ENCODE results near the gene LZTR1. TPM values are rescaled to one million over a fixed set of nuclear protein-coding genes. Genes with fewer than 3 reads are reported as not detected.

Gene LZTR1
- total and polyA plus RNA-seq, 4 donors: 7.9 to 32.5 (median 13.2) TPM

DNA sequence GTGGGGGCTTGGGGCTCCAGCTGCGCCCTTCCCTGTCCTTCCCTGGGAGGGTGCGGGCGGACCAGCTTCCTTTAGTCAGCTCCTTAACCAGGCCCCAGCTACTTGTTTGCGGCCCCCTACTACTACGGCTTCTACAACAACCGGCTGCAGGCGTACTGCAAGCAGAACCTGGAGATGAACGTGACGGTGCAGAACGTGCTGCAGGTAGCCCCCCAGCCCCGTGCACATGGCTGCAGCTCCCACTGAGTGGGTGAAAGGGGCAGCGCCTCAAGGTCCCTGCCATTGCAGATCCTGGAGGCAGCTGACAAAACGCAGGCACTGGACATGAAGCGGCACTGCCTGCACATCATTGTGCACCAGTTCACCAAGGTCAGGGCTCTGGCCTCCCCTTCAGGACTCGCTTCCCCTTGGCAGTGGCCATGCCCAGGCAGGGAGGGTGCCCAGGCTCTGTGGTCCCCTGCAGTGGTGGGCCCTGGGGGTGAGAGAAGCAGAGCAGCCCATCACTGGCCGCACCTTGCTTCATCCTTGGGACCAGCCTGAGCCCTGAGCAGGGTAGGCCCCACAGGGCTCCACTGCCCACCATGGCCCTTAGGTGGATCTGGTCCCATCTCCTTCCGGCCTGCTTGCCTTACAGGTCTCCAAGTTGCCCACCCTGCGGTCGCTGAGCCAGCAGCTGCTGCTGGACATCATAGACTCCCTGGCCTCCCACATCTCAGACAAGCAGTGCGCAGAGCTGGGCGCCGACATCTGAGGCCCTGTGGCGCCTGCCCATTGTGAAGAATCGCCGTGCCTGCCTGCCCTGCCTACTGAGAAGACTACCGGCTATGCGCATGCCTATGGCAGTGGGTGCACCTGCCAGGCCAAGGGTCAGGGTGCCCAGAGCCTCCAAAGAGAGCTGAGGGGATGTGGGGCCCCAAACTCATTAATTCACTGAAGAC, 14.8 kb downstream of the LZTR1 start:
- H3K4me3 ChIP-seq (ENCODE audit: low read depth in 1 of 3, low read length in 3 of 3): no peak overlapping the region
- H3K4me1 ChIP-seq (ENCODE audit: control insufficient read depth in 4 of 4, insufficient read depth in 4 of 4, low read length in 3 of 4): peaks cover 6 to 22% (median 15%) of the 10 kb centered on the region in 4 donors
- TF ChIP-seq, protein P1, sequence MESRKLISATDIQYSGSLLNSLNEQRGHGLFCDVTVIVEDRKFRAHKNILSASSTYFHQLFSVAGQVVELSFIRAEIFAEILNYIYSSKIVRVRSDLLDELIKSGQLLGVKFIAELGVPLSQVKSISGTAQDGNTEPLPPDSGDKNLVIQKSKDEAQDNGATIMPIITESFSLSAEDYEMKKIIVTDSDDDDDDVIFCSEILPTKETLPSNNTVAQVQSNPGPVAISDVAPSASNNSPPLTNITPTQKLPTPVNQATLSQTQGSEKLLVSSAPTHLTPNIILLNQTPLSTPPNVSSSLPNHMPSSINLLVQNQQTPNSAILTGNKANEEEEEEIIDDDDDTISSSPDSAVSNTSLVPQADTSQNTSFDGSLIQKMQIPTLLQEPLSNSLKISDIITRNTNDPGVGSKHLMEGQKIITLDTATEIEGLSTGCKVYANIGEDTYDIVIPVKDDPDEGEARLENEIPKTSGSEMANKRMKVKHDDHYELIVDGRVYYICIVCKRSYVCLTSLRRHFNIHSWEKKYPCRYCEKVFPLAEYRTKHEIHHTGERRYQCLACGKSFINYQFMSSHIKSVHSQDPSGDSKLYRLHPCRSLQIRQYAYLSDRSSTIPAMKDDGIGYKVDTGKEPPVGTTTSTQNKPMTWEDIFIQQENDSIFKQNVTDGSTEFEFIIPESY (IDR thresholded peaks at IDR 0.05): no peak
- TF ChIP-seq HNF4G (IDR thresholded peaks at IDR 0.05): no peak
- no peak for TF ChIP-seq RXRA (IDR thresholded peaks at IDR 0.05)
- no peak for TF ChIP-seq FOXA1 (IDR thresholded peaks at IDR 0.05)
- no peak for TF ChIP-seq JUND (IDR thresholded peaks at IDR 0.05)
- no peak for TF ChIP-seq YY1 (IDR thresholded peaks at IDR 0.05)
- no peak for TF ChIP-seq EGR1 (IDR thresholded peaks at IDR 0.05; ENCODE audit: low read depth in 2 of 2)
- no peak for TF ChIP-seq MAX (IDR thresholded peaks at IDR 0.05)
- TF ChIP-seq GABPA (IDR thresholded peaks at IDR 0.05 in 1 of 2, conservative IDR thresholded peaks at IDR 0.05 in 1 of 2): no peak
- TF ChIP-seq FOXA2 (IDR thresholded peaks at IDR 0.05): no peak
- no peak for TF ChIP-seq HNF4A (conservative IDR thresholded peaks at IDR 0.05)
- TF ChIP-seq RAD21 (IDR thresholded peaks at IDR 0.05): no peak
- H3K9ac ChIP-seq (ENCODE audit: low read depth in 1 of 2, low read length in 2 of 2): no peak overlapping the region
- DNase-seq (ENCODE audit: low spot score): no peak
- H3K36me3 ChIP-seq (ENCODE audit: control insufficient read depth in 4 of 4, insufficient read depth in 3 of 4, low read depth in 1 of 4, low read length in 3 of 4): peaks cover 4 to 57% (median 12%) of the 10 kb centered on the region in 4 donors
- no peaks in the 10 kb centered on the region for H3K9me3 ChIP-seq (ENCODE audit: control insufficient read depth in 4 of 4, low read length in 3 of 4)
- H3K27me3 ChIP-seq (ENCODE audit: control insufficient read depth in 4 of 4, insufficient read depth in 4 of 4, low read length in 3 of 4): no peaks in the 10 kb centered on the region
- H3K27ac ChIP-seq (ENCODE audit: low read depth in 1 of 2, low read length in 2 of 2): no peak overlapping the region
- WGBS: 95% methylated on average over 27 of the region's 27 CpGs

GRCh38 chr22:20997536-20998257, 15.6 kb downstream of the LZTR1 start:
- 92% methylated on average over 13 of the region's 13 CpGs for WGBS
- TF ChIP-seq FOXA2 (IDR thresholded peaks at IDR 0.05) (no peak), MAX (IDR thresholded peaks at IDR 0.05) (no peak), HNF4G (IDR thresholded peaks at IDR 0.05) (no peak), HNF4A (conservative IDR thresholded peaks at IDR 0.05) (no peak), RAD21 (IDR thresholded peaks at IDR 0.05) (no peak), GABPA (IDR thresholded peaks at IDR 0.05 in 1 of 2, conservative IDR thresholded peaks at IDR 0.05 in 1 of 2) (no peak), SP1 (IDR thresholded peaks at IDR 0.05) (no peak), RXRA (IDR thresholded peaks at IDR 0.05) (no peak), REST (IDR thresholded peaks at IDR 0.05) (no peak), CTCF (IDR thresholded peaks at IDR 0.05; ENCODE audit: low read depth, low read length, missing input control) (no peak), TAF1 (conservative IDR thresholded peaks at IDR 0.05) (no peak), FOXA1 (IDR thresholded peaks at IDR 0.05) (no peak), JUND (IDR thresholded peaks at IDR 0.05) (no peak), NR2F2 (IDR thresholded peaks at IDR 0.05) (no peak), EGR1 (IDR thresholded peaks at IDR 0.05; ENCODE audit: low read depth in 2 of 2) (no peak), YY1 (IDR thresholded peaks at IDR 0.05) (no peak)
- TF ChIP-seq, protein P1 (IDR thresholded peaks at IDR 0.05): no peak
- TF ChIP-seq, protein P2, sequence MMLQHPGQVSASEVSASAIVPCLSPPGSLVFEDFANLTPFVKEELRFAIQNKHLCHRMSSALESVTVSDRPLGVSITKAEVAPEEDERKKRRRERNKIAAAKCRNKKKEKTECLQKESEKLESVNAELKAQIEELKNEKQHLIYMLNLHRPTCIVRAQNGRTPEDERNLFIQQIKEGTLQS (IDR thresholded peaks at IDR 0.05): no peak
- no peak overlapping the region for H3K27ac ChIP-seq (ENCODE audit: low read depth in 1 of 2, low read length in 2 of 2)
- no peaks in the 10 kb centered on the region for H3K9me3 ChIP-seq (ENCODE audit: control insufficient read depth in 4 of 4, low read length in 3 of 4)
- H3K36me3 ChIP-seq (ENCODE audit: control insufficient read depth in 4 of 4, insufficient read depth in 3 of 4, low read depth in 1 of 4, low read length in 3 of 4): peaks cover 2 to 49% (median 5%) of the 10 kb centered on the region in 4 donors
- no peak overlapping the region for H3K4me3 ChIP-seq (ENCODE audit: low read depth in 1 of 3, low read length in 3 of 3)
- H3K27me3 ChIP-seq (ENCODE audit: control insufficient read depth in 4 of 4, insufficient read depth in 4 of 4, low read length in 3 of 4): no peaks in the 10 kb centered on the region
- no peak for DNase-seq (ENCODE audit: low spot score)
- H3K9ac ChIP-seq (ENCODE audit: low read depth in 1 of 2, low read length in 2 of 2): no peak overlapping the region
- peaks cover 6 to 25% (median 16%) of the 10 kb centered on the region in 4 donors for H3K4me1 ChIP-seq (ENCODE audit: control insufficient read depth in 4 of 4, insufficient read depth in 4 of 4, low read length in 3 of 4)

Measured in liver (tissue), 9 donors.